GM18870 (cell line): ENCODE results near the gene ALPK3.

ENCODE experiments used
- ATAC-seq: cut with Tn5 transposase; IDR thresholded peaks from one replicate; pipeline ENCODE4 v1.9.1; 2021; ENCODE audit warnings: moderate library complexity; ENCODE audit not compliant: unreplicated experiment

Gene ALPK3

DNA sequence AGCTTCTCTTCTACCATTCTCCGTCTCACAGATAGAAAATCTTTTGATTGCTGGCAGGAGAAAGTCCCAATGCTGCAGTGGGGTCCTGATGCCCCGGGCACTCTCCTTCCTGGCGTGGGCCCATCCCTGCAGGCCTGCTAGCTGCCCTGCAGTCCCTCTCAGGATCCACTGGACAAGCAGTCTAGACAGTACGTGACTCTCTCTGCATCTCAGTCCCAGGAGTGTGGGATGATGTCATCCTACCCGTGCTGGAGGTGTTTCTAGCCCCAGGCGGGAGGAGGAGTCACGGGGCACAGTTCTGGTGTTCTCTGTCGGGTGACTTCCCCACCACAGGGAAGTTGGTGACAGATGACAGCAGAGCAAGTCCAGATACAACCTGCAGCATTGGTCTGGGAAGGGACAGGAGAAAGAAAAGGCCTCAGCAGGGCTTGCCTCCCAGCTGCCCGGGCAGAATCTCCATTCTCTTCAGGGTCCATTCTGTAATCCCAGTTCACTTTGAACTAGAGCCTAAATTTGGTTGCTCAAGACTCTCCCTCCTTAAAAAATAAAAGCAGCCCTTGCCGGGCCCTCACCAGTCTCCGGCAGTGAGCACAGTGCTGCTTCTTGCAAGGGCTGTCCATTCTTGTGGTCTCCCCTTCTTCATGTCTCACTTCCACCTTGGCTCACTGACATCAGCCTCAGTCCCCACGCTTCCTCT is 97.9 kb downstream of the ALPK3 start:
- peak; percentile 95 for ATAC-seq

DNA sequence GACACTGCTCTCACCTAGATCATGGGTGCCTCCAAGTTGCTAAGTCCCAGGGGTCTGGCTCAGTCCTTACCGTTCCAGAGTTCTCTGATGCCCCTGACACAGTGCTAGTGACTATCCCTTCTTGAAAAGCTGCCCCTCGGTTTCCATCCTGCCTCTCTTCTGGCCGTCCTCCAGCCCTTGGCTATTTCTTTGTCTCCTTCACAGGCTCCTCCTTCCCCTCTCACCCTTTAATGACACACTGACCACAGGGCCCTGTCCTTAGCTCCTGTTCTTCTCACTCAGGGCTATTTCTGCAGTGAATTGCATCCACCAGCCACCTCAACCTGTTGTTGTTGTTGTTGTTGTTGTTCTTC is 98.4 kb downstream of the ALPK3 start:
- ATAC-seq = no peak

DNA sequence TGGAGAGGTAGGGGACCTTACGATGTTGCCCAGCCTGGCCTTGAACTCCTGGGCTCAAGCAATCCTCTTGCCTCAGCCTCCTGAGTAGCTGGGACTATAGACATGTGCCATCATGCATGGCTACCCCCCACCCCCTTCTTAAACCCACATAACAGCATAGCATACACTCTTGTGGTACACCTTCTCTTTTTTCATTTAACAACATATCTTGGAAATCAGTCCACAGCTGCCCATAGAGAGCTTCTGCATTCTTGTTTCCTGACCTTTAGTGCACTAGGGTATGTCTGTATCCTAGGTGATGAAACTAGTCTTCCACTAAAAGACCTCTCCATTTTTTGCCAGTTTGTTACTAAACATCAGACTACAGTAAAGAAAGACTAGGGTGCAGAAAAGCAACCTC is 100.3 kb downstream of the ALPK3 start:
- no peak for ATAC-seq

DNA sequence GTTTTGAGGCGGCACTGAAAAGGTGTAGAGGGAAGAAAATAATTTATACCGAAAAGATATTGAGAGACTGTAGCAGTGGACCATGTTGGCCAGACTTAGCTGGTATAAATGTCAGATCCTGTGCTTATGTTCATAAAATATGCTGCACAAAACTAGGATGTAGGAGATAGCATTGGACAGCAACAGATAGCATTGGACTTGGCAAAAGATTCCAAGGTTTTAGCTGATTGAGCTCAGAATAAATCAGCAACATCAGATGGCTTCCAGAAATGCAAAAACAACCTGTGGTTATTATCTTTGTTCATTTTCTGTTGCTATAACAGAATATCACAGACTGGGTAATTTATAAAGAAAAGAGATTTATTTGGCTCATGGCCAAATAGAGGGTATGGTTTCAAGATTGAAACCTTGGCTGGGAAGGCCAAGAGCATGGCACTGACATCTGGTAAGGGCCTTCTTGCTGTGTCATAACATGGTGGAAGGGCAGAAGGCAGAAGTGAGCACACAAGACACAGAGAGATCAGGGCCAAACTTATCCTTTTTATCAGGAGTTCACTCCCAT is 102.0 kb downstream of the ALPK3 start:
- ATAC-seq = no peak

DNA sequence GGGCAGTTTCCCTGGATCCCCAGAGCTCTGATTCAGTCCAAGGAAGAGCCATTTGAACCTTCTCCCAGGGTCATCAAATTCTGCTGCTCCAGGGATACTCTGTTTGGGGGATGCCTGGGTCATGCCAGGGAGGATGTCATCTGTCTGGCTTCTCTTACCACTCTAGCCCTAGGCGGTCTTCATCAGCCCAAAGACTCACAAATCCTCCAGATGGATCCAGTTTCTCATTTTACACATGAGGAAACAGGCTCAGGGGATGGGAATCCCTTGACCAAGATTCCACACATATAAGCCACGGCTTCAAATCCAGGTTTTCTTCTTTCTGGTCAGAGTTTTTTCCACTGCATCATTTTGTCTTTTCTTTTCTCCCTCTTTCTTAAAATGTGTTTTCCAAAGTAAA is 104.0 kb downstream of the ALPK3 start:
- no peak for ATAC-seq

DNA sequence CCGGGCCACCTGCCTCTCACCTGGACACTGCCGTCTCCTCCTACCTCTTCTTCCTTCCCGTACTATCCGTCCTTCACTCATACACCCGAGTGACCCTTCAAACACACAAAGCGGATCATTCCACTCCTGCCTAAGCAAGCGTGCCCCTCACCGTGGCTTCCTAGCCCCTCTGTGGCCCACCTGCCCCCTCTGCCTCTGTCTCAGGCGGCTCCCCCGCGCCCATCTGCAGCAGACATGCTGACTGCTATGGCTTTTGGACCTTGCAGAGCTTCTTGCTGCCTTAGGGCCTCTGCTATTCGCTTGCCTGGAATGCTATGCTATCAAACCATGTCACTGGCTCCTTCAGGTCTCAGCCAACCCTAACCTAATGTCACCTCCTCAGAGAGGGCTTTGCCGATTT is 105.4 kb downstream of the ALPK3 start:
- ATAC-seq = no peak
